ENCODE results near the gene HSPA9. TPM values are rescaled to one million over a fixed set of nuclear protein-coding genes. Genes with fewer than 3 reads are reported as not detected.

HSPA9 gene
- total RNA-seq, 1 experiment from 2014 or later: 665 TPM

- Histone ChIP-seq H3K36me3 (peaks cover 100% of the 10 kb centered on the region), H3K9me3 (replicated peaks) (no peaks in the 10 kb centered on the region), H3K27ac (no peak overlapping the region), H3K4me1 (replicated peaks) (peaks cover 11% of the 10 kb centered on the region), H3K27me3 (replicated peaks) (no peaks in the 10 kb centered on the region), H3K4me3 (no peak overlapping the region)
- DNase-seq (ENCODE audit: low read depth in 1 of 2, low spot score in 2 of 2): no peak
Measured at GRCh38 chr5:138563340-138564118, 11.7 kb downstream of the HSPA9 start.

- H3K27ac ChIP-seq: no peak overlapping the region
- DNase-seq (ENCODE audit: low read depth in 1 of 2, low spot score in 2 of 2): no peak
- no peaks in the 10 kb centered on the region for H3K4me1 ChIP-seq (replicated peaks)
- H3K27me3 ChIP-seq (replicated peaks): no peaks in the 10 kb centered on the region
- H3K9me3 ChIP-seq (replicated peaks): no peaks in the 10 kb centered on the region
- no peak overlapping the region for H3K4me3 ChIP-seq
- H3K36me3 ChIP-seq: peaks cover 100% of the 10 kb centered on the region
Measured at GRCh38 chr5:138560971-138561370, 14.2 kb downstream of the HSPA9 start.

- no peaks in the 10 kb centered on the region for H3K9me3 ChIP-seq (replicated peaks)
- H3K4me3 ChIP-seq: no peak overlapping the region
- H3K27ac ChIP-seq: no peak overlapping the region
- no peak for DNase-seq (ENCODE audit: low read depth in 1 of 2, low spot score in 2 of 2)
- H3K4me1 ChIP-seq (replicated peaks): no peaks in the 10 kb centered on the region
- H3K36me3 ChIP-seq: peaks cover 100% of the 10 kb centered on the region
- no peaks in the 10 kb centered on the region for H3K27me3 ChIP-seq (replicated peaks)
Measured at GRCh38 chr5:138559937-138560336, 15.3 kb downstream of the HSPA9 start.

GRCh38 chr5:138557677-138558076 is 17.5 kb downstream of the HSPA9 start:
- Histone ChIP-seq H3K4me1 (replicated peaks) (no peaks in the 10 kb centered on the region), H3K4me3 (no peak overlapping the region), H3K27me3 (replicated peaks) (no peaks in the 10 kb centered on the region), H3K36me3 (peaks cover 100% of the 10 kb centered on the region), H3K9me3 (replicated peaks) (no peaks in the 10 kb centered on the region), H3K27ac (no peak overlapping the region)
- DNase-seq (ENCODE audit: low read depth in 1 of 2, low spot score in 2 of 2): no peak

DNA sequence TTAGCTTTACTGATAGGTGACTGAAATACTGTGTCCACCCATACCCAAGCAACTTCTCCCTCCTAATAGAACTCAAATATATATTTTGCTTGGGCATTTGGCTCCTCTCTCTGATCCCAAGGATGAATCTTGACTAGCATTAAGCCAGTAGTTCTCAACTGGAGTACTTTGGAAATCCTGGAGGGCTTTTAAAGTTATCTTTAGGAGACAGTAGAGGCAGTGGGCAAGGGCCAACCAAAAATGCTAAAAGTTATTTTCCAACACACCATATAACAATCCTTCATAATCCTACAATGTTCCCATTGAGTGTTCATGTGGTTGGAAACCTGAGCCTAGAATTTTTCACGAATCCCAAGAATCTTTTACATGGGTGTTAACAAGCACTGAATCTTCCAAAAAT is 21.1 kb downstream of the HSPA9 start:
- no peak for DNase-seq (ENCODE audit: low read depth in 1 of 2, low spot score in 2 of 2)
- Histone ChIP-seq H3K4me3 (no peak overlapping the region), H3K27me3 (replicated peaks) (no peaks in the 10 kb centered on the region), H3K4me1 (replicated peaks) (no peaks in the 10 kb centered on the region), H3K36me3 (peaks cover 69% of the 10 kb centered on the region), H3K27ac (no peak overlapping the region), H3K9me3 (replicated peaks) (no peaks in the 10 kb centered on the region)

GRCh38 chr5:138553437-138554095 is 21.6 kb downstream of the HSPA9 start:
- H3K27me3 ChIP-seq (replicated peaks): no peaks in the 10 kb centered on the region
- no peak overlapping the region for H3K4me3 ChIP-seq
- H3K27ac ChIP-seq: no peak overlapping the region
- no peaks in the 10 kb centered on the region for H3K9me3 ChIP-seq (replicated peaks)
- H3K4me1 ChIP-seq (replicated peaks): no peaks in the 10 kb centered on the region
- no peak for DNase-seq (ENCODE audit: low read depth in 1 of 2, low spot score in 2 of 2)
- peaks cover 63% of the 10 kb centered on the region for H3K36me3 ChIP-seq

DNA sequence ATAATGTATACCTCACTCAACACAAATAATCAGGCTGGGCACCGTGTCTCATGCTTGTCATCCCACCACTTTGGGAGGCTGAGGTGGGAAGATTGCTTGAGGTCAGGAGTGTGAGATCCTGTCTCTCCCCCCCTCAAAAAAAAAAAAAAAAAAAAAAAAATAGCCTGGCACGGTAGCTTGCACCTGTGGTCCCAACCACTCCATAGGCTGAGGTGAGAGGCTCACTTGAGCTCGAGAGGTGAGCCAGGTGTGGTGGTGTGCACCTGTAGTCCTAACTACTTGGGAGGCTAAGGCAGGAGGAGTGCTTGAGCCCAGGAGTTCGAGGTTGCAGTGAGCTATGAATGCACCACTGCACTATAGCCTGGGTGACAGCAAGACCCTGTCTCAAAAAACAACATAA is 22.5 kb downstream of the HSPA9 start:
- no peaks in the 10 kb centered on the region for H3K27me3 ChIP-seq (replicated peaks)
- H3K36me3 ChIP-seq: peaks cover 54% of the 10 kb centered on the region
- H3K9me3 ChIP-seq (replicated peaks): no peaks in the 10 kb centered on the region
- no peak for DNase-seq (ENCODE audit: low read depth in 1 of 2, low spot score in 2 of 2)
- H3K4me3 ChIP-seq: no peak overlapping the region
- no peak overlapping the region for H3K27ac ChIP-seq
- no peaks in the 10 kb centered on the region for H3K4me1 ChIP-seq (replicated peaks)

- Histone ChIP-seq H3K9me3 (replicated peaks) (no peaks in the 10 kb centered on the region), H3K36me3 (peaks cover 22% of the 10 kb centered on the region), H3K27me3 (replicated peaks) (no peaks in the 10 kb centered on the region), H3K27ac (no peak overlapping the region), H3K4me1 (replicated peaks) (peaks cover 8% of the 10 kb centered on the region), H3K4me3 (no peak overlapping the region)
- no peak for DNase-seq (ENCODE audit: low read depth in 1 of 2, low spot score in 2 of 2)
Measured at GRCh38 chr5:138549414-138549813, 25.8 kb downstream of the HSPA9 start.

- H3K36me3 ChIP-seq: peaks cover 24% of the 10 kb centered on the region
- H3K27ac ChIP-seq: no peak overlapping the region
- no peaks in the 10 kb centered on the region for H3K27me3 ChIP-seq (replicated peaks)
- no peak overlapping the region for H3K4me3 ChIP-seq
- H3K4me1 ChIP-seq (replicated peaks): peaks cover 22% of the 10 kb centered on the region
- DNase-seq (ENCODE audit: low read depth in 1 of 2, low spot score in 2 of 2): no peak
- no peaks in the 10 kb centered on the region for H3K9me3 ChIP-seq (replicated peaks)
Measured at GRCh38 chr5:138545919-138546562, 29.2 kb downstream of the HSPA9 start.

DNA sequence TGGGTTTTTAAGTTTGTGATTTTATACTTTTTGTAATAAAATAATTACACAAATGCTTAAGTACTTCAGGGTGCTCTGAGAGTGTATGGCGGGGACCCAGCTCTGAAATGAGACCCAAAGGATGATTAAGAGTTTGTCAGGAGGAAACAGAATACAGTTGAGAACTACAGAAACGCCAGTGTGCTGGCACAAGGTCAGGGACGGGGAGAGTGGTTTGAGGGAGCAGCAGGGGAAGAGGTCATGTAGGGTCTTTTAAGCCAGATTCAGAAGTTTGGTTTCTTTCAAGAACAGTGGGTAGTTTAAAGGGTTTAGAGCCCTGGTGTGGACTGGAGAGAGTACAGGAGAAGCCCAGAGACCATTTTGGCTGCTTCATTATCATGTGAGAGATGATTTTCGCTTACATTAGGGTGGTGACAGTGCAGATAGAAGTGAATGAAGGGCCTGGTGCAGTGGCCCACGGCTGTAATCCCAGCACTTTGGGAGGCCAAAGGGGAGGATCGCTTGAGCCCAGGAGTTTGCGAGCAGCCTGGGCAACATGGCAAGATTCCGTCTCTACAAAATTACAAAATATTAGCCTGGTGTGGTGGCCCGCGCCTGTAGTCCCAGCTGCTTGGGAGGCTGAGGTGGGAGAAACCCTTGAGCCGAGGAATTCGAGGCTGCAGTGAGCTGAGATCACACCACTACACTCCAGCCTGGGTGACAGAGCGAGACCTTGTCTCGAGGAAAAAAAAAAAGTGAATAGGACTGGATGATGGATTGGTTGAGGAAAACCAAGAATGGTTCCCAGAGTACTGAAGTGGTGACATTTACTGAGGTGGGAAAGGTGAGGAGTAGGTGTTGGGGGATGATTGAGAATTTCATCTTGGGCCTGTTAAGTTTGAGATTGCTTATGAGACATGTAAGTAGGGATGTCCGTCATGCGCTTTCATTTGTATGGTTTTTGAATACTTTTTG is 30.7 kb downstream of the HSPA9 start:
- H3K4me1 ChIP-seq (replicated peaks): peaks cover 23% of the 10 kb centered on the region
- peak in 1 of 2 experiments; percentile 44 for DNase-seq (ENCODE audit: low read depth in 1 of 2, low spot score in 2 of 2)
- peak overlapping the region; percentile 77 for H3K4me3 ChIP-seq
- no peaks in the 10 kb centered on the region for H3K27me3 ChIP-seq (replicated peaks)
- H3K27ac ChIP-seq: peak overlapping the region; percentile 99
- no peaks in the 10 kb centered on the region for H3K9me3 ChIP-seq (replicated peaks)
- peaks cover 40% of the 10 kb centered on the region for H3K36me3 ChIP-seq

GRCh38 chr5:138543730-138544104 is 31.5 kb downstream of the HSPA9 start:
- no peaks in the 10 kb centered on the region for H3K27me3 ChIP-seq (replicated peaks)
- DNase-seq (ENCODE audit: low read depth in 1 of 2, low spot score in 2 of 2): no peak
- H3K36me3 ChIP-seq: peaks cover 48% of the 10 kb centered on the region
- H3K4me1 ChIP-seq (replicated peaks): peaks cover 23% of the 10 kb centered on the region
- peak overlapping the region; percentile 77 for H3K4me3 ChIP-seq
- H3K27ac ChIP-seq: peak overlapping the region; percentile 99
- no peaks in the 10 kb centered on the region for H3K9me3 ChIP-seq (replicated peaks)

DNA sequence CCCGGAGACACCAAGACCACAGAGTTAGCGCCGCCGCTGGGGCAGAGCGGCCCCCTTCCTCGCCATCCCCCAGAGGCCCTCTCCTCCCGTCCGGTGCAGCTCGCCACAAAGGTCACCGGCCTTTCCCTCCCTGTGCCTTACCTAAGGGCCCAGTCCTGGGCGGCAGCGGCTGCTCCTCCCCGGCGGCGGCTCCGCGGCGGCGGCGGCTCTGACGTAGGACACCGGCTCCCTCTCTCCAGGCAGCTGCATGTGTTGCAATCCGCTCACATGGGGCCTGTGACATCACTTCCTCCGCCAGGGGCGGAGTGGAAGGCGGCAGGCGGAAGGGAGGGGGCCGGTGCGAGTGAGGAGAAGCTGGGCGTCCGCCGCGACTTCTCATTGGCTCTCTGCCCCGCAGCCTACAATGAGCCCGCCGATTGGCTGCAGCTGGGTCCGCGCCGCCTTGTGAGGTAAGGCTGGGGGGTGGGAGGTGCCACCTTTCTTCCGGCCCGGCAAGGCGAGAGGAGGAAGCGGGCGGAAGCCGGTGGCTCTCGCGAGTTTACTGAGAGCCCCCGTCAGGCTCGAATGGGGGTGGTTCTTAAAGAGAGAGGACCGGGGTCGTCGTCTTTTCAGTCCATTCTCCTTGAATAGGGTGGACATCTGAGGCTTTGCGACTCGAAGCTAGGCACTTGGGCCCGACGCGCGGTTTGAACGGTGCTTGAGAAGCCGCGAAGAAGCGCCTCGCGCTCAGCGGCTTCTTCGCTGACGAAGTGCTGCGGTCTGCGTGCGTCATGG is 32.1 kb downstream of the HSPA9 start, which contains the start of gene ETF1:
Gene ETF1 (minus strand): TSS at position 281 of the 774 bp plus-strand sequence. CDS start 318 bp downstream, outside the sequence.
- Histone ChIP-seq H3K27ac (peak within 1 kb of the TSS; percentile 99), H3K4me3 (peak within 1 kb of the TSS; percentile 77), H3K36me3 (peaks cover 53% of the 10 kb centered on the region), H3K4me1 (replicated peaks) (peaks cover 23% of the 10 kb centered on the region), H3K27me3 (replicated peaks) (no peaks in the 10 kb centered on the region), H3K9me3 (replicated peaks) (no peaks in the 10 kb centered on the region)
- peak; percentile 100 for DNase-seq (ENCODE audit: low read depth in 1 of 2, low spot score in 2 of 2)
